ENCODE measurements around the gene KIF2A. TPM values are rescaled to one million over a fixed set of nuclear protein-coding genes. Genes with fewer than 3 reads are reported as not detected.

The KIF2A gene
- total and polyA plus RNA-seq, 2 of the 8 experiments (the other 6 are each of a cell fraction or from before 2014, with no cell fraction given): 18.4 to 97.1 TPM

GRCh38 chr5:62286834-62287233 lies 19.2 kb upstream of the KIF2A start (continued):
- TF ChIP-seq EZH2 (IDR thresholded peaks at IDR 0.05; ENCODE audit: low read depth, low read length, severe bottlenecking) (no peak), SUZ12 (IDR thresholded peaks at IDR 0.05; ENCODE audit: low read length) (no peak)
- TF ChIP-seq, protein P1, sequence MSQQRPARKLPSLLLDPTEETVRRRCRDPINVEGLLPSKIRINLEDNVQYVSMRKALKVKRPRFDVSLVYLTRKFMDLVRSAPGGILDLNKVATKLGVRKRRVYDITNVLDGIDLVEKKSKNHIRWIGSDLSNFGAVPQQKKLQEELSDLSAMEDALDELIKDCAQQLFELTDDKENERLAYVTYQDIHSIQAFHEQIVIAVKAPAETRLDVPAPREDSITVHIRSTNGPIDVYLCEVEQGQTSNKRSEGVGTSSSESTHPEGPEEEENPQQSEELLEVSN (IDR thresholded peaks at IDR 0.05): no peak

Data from H1 (cell line).